ENCODE data around the gene STK32A. TPM values are rescaled to one million over a fixed set of nuclear protein-coding genes. Genes with fewer than 3 reads are reported as not detected.
"Not testable (repeated sequence)": the region's sequence is repeated elsewhere in the genome, so short reads cannot be mapped to it uniquely, and the experiment has no call there.

STK32A gene
- total RNA-seq, result 0.51 TPM
- long read RNA-seq, partial matches to known transcripts, result 0 of 1 reads
- long read RNA-seq, other reads (novel, unspliced or antisense), result 1 of 1 reads

- DNase-seq (ENCODE audit: low spot score), result no peak
Measured at GRCh38 chr5:147234825-147235635, at the start of gene STK32A. STK32A (plus strand) TSS chr5:147235026; CDS start chr5:147239635, 4,609 bp downstream.

- no peak for DNase-seq (ENCODE audit: low spot score)
Measured at GRCh38 chr5:147187099-147187540, 47.7 kb upstream of the STK32A start.

GRCh38 chr5:147188200-147189108 is 46.4 kb upstream of the STK32A start:
- DNase-seq (ENCODE audit: low spot score), result no peak

- no peak for DNase-seq (ENCODE audit: low spot score)
Measured at GRCh38 chr5:147189109-147189424, 45.8 kb upstream of the STK32A start.

GRCh38 chr5:147190331-147190730 is 44.5 kb upstream of the STK32A start:
- no peak for DNase-seq (ENCODE audit: low spot score)

GRCh38 chr5:147193123-147193522 is 41.7 kb upstream of the STK32A start:
- DNase-seq (ENCODE audit: low spot score), result no peak

GRCh38 chr5:147200004-147200403 is 34.8 kb upstream of the STK32A start:
- no peak for DNase-seq (ENCODE audit: low spot score)

- no peak for DNase-seq (ENCODE audit: low spot score)
Measured at GRCh38 chr5:147203213-147203612, 31.6 kb upstream of the STK32A start.

GRCh38 chr5:147204576-147204975 is 30.2 kb upstream of the STK32A start:
- DNase-seq (ENCODE audit: low spot score), result no peak

- DNase-seq (ENCODE audit: low spot score), result no peak
Measured at GRCh38 chr5:147208134-147208533, 26.7 kb upstream of the STK32A start.

GRCh38 chr5:147216552-147217154 is 18.2 kb upstream of the STK32A start:
- DNase-seq (ENCODE audit: low spot score), result no peak

GRCh38 chr5:147223343-147223742 is 11.5 kb upstream of the STK32A start:
- DNase-seq (ENCODE audit: low spot score), result no peak

- no peak for DNase-seq (ENCODE audit: low spot score)
Measured at GRCh38 chr5:147223948-147224791, 10.7 kb upstream of the STK32A start.

GRCh38 chr5:147225938-147226337 is 8.9 kb upstream of the STK32A start:
- DNase-seq (ENCODE audit: low spot score), result no peak

- DNase-seq (ENCODE audit: low spot score), result no peak
Measured at GRCh38 chr5:147226512-147226911, 8.3 kb upstream of the STK32A start.

GRCh38 chr5:147234239-147234824 is 494 bp upstream of the STK32A start:
- no peak for DNase-seq (ENCODE audit: low spot score)

- DNase-seq (ENCODE audit: low spot score), result no peak
Measured at GRCh38 chr5:147240266-147240985, 5.6 kb downstream of the STK32A start.

GRCh38 chr5:147243238-147243637 is 8.4 kb downstream of the STK32A start:
- not testable (repeated sequence) for DNase-seq (ENCODE audit: low spot score)

- DNase-seq (ENCODE audit: low spot score), result no peak
Measured at GRCh38 chr5:147245381-147246165, 10.7 kb downstream of the STK32A start.
